ENCODE results near the gene RYR3. TPM values are rescaled to one million over a fixed set of nuclear protein-coding genes. Genes with fewer than 3 reads are reported as not detected.
"Not testable (repeated sequence)": the region's sequence is repeated elsewhere in the genome, so short reads cannot be mapped to it uniquely, and the experiment has no call there.

Gene RYR3
- total and polyA plus RNA-seq, 9 donors, result 11.9 to 48.1 (median 33.2) TPM

DNA sequence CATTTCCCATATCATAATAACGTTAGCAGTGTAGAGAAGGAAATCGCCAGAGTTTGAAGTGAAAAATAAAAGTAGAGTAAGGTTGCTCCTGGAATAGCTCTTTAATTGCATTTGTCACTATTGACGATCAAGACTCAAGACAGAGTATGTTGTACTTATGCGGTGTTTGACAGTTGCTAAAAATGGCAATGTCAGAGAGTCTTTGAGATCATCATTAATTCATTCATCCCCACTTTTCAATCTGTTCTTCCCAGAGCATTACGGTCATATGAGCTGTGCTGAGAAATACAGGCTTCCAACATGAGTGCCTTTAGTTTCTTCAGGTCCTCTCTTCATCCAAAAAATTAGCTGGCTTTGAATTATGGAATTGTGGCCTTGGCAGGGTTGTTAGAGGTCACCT lies 483.7 kb downstream of the RYR3 start:
- Histone ChIP-seq H3K4me1 (ENCODE audit: control insufficient read depth, insufficient read depth, low read length) (no peaks in the 10 kb centered on the region), H3K4me3 (ENCODE audit: low read length) (no peak overlapping the region), H3K9me3 (replicated peaks; ENCODE audit: control insufficient read depth, low read depth, low read length) (no peaks in the 10 kb centered on the region), H3K27ac (ENCODE audit: low read length) (no peak overlapping the region), H3K36me3 (ENCODE audit: control insufficient read depth, insufficient read depth, low read length) (peaks cover 3% of the 10 kb centered on the region), H3K27me3 (ENCODE audit: control insufficient read depth, insufficient read depth, low read length) (no peaks in the 10 kb centered on the region)
- DNase-seq, result no peak
- WGBS (ENCODE audit: insufficient coverage), result 100% methylated on average over 1 of the region's 5 CpGs

DNA sequence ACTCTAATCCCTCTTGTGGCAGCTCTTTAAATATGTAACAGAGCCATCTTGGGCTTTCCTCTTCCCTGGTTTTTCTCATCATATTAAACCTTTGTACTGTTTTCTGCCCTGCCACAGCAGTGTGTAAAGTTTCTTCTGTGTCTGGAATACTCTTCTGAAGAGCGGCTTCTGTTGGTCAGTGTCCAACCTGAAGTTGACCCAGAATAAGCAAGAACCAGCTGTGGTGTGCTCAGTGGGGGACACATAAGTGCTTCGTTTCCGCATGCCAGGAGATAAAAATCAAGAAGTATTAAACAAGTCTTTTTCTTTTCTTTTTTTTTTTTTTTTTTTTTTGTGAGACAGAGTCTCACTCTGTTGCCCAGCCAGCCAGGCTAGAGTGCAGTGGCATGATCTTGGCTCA lies 484.3 kb downstream of the RYR3 start:
- H3K4me1 ChIP-seq (ENCODE audit: control insufficient read depth, insufficient read depth, low read length), result no peaks in the 10 kb centered on the region

DNA sequence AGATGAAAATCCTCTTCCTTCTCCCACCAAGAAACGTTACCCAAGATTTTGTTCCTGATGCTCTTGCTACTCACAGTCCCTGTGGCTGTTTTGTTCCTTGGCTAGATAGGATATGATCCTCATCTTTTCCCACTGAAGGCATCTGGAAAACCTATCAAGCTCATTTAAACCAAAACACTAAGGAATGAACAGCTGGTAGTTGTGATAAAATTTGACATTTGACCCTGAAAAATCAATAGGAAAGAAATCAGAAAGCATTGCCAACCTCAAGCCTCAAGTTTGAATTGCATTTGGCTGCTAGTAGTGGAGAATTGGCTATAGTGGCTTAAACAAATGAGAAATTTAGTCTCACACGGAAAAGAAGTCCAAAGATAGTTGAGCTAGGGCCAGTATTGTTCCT lies 486.9 kb downstream of the RYR3 start:
- H3K9me3 ChIP-seq (replicated peaks; ENCODE audit: control insufficient read depth, low read depth, low read length), result no peaks in the 10 kb centered on the region
- H3K36me3 ChIP-seq (ENCODE audit: control insufficient read depth, insufficient read depth, low read length), result peaks cover 3% of the 10 kb centered on the region
- H3K27me3 ChIP-seq (ENCODE audit: control insufficient read depth, insufficient read depth, low read length), result no peaks in the 10 kb centered on the region
- no peaks in the 10 kb centered on the region for H3K4me1 ChIP-seq (ENCODE audit: control insufficient read depth, insufficient read depth, low read length)
- H3K27ac ChIP-seq (ENCODE audit: low read length), result no peak overlapping the region
- peak; percentile 17 for DNase-seq
- no peak overlapping the region for H3K4me3 ChIP-seq (ENCODE audit: low read length)
- 29% methylated on average over 1 of the region's 2 CpGs for WGBS (ENCODE audit: insufficient coverage)

More for the DNA sequence above, 484.3 kb downstream of the RYR3 start:
- H3K27ac ChIP-seq (ENCODE audit: low read length), result no peak overlapping the region
- no peaks in the 10 kb centered on the region for H3K27me3 ChIP-seq (ENCODE audit: control insufficient read depth, insufficient read depth, low read length)
- H3K4me3 ChIP-seq (ENCODE audit: low read length), result no peak overlapping the region
- WGBS (ENCODE audit: insufficient coverage), result no CpG with 5 or more reads among the region's 3 CpGs
- H3K36me3 ChIP-seq (ENCODE audit: control insufficient read depth, insufficient read depth, low read length), result peaks cover 3% of the 10 kb centered on the region
- H3K9me3 ChIP-seq (replicated peaks; ENCODE audit: control insufficient read depth, low read depth, low read length), result no peaks in the 10 kb centered on the region
- DNase-seq, result no peak

DNA sequence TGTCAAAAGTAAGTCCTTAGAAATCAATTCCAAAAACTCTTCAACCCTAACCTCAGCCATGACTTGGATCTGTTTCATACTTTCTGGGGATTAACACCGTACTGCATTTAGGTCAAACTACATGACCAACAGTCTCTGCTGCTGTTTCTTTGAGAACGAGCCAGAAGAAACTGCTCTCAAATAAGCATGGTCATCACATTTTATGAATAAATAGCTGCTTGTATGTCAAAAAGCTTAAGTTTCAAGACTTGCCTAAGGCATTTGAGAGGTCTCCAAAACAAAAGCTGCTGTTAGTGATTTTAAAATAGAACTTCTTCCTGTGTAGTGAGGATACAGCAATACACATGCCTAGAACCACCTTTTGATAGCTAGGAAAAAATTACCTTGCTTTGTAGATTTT lies 491.2 kb downstream of the RYR3 start:
- peak; percentile 17 for DNase-seq
- WGBS (ENCODE audit: insufficient coverage), result 20% methylated on average over 1 of the region's 2 CpGs

DNA sequence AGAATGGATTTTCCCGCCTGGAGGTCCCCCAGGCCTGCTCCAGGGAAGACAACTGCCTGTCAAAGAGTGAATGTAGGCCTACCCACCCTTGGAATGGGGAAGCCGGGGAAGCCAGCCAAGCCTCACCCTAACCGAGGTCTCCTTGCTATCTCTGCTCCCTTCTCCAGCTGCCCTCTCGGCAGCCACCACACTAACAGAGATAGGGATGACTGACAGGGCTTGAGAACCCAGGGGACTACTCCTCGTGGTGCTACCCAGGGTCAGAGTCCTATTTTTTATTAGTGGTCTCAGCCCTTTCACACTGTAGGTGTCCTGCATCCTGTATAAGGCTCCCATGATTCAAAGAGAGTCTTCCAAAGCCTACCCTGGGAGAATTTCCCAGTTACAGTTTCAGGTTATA lies 496.9 kb downstream of the RYR3 start:
- no peaks in the 10 kb centered on the region for H3K27me3 ChIP-seq (ENCODE audit: control insufficient read depth, insufficient read depth, low read length)
- no peaks in the 10 kb centered on the region for H3K4me1 ChIP-seq (ENCODE audit: control insufficient read depth, insufficient read depth, low read length)
- H3K27ac ChIP-seq (ENCODE audit: low read length), result no peak overlapping the region
- H3K4me3 ChIP-seq (ENCODE audit: low read length), result no peak overlapping the region
- peaks cover 5% of the 10 kb centered on the region for H3K36me3 ChIP-seq (ENCODE audit: control insufficient read depth, insufficient read depth, low read length)
- DNase-seq, result no peak
- H3K9me3 ChIP-seq (replicated peaks; ENCODE audit: control insufficient read depth, low read depth, low read length), result no peaks in the 10 kb centered on the region
- 79% methylated on average over 3 of the region's 5 CpGs for WGBS (ENCODE audit: insufficient coverage)

More for the DNA sequence above, 491.2 kb downstream of the RYR3 start:
- Histone ChIP-seq H3K4me1 (ENCODE audit: control insufficient read depth, insufficient read depth, low read length) (no peaks in the 10 kb centered on the region), H3K27ac (ENCODE audit: low read length) (no peak overlapping the region), H3K27me3 (ENCODE audit: control insufficient read depth, insufficient read depth, low read length) (no peaks in the 10 kb centered on the region), H3K4me3 (ENCODE audit: low read length) (no peak overlapping the region), H3K9me3 (replicated peaks; ENCODE audit: control insufficient read depth, low read depth, low read length) (no peaks in the 10 kb centered on the region), H3K36me3 (ENCODE audit: control insufficient read depth, insufficient read depth, low read length) (peaks cover 6% of the 10 kb centered on the region)

DNA sequence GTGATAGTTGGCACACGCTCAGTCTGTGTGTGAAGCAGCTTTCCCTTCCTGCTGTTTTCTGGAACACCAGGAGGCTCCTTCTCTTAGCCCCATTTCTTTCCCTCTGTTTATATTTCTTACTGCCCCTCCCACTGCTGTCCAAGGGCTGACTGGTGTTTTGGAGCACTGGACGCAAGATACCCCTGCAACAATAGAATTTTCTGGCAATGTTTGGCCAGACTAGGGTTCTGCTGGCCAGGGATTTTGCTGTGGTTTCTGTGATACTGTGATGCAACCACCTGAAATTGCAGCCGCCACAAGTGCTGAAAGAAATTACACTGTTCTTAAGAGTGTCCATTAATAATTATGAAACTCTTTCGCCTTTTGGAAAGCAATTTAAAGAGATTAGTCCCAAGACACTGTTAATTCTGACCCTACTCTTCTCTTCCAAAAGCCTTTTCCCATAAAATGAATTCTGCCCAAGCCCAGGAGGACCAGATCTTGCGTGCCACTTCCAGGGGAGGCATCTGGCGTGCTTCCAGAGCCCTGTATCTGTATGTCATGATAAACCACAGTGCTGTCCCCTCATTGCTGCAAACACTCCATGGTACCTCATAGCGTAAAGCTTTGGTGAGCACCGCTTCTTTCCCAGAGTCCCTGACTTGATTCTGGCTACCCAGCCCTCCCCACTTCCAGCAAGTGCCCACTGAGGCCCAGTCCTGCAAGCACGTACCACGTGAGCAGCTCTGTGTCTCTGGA lies 498.1 kb downstream of the RYR3 start:
- Histone ChIP-seq H3K27me3 (ENCODE audit: control insufficient read depth, insufficient read depth, low read length) (no peaks in the 10 kb centered on the region), H3K9me3 (replicated peaks; ENCODE audit: control insufficient read depth, low read depth, low read length) (no peaks in the 10 kb centered on the region), H3K27ac (ENCODE audit: low read length) (no peak overlapping the region), H3K4me1 (ENCODE audit: control insufficient read depth, insufficient read depth, low read length) (no peaks in the 10 kb centered on the region), H3K36me3 (ENCODE audit: control insufficient read depth, insufficient read depth, low read length) (peaks cover 15% of the 10 kb centered on the region), H3K4me3 (ENCODE audit: low read length) (no peak overlapping the region)
- 86% methylated on average over 5 of the region's 10 CpGs for WGBS (ENCODE audit: insufficient coverage)
- DNase-seq, result no peak

DNA sequence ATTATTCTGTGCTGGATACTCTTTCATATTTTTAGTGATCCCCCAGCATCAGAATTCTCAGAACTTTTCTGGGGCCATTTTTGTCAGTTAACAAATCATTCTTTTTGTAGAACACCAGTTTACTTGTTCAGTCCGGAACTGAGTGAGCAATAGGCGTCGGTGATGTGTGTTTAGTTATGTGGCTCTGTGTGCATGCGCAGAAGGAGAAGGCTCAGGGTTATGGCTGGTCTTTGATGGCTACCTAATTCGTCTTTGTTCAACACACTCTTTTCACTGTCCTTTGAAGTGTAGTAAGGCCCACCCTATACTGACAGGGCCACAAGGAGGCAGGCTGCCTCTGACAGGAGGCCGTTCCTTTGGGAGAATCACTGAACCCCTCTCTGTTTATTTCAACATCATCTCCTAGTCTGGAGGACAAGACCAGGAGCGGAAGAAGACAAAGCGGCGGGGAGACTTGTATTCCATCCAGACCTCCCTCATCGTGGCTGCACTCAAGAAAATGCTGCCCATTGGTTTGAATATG lies 499.4 kb downstream of the RYR3 start:
- 80% methylated on average over 5 of the region's 10 CpGs for WGBS (ENCODE audit: insufficient coverage)
- Histone ChIP-seq H3K4me1 (ENCODE audit: control insufficient read depth, insufficient read depth, low read length) (no peaks in the 10 kb centered on the region), H3K27me3 (ENCODE audit: control insufficient read depth, insufficient read depth, low read length) (no peaks in the 10 kb centered on the region), H3K9me3 (replicated peaks; ENCODE audit: control insufficient read depth, low read depth, low read length) (no peaks in the 10 kb centered on the region), H3K36me3 (ENCODE audit: control insufficient read depth, insufficient read depth, low read length) (peaks cover 17% of the 10 kb centered on the region), H3K4me3 (ENCODE audit: low read length) (no peak overlapping the region), H3K27ac (ENCODE audit: low read length) (no peak overlapping the region)
- DNase-seq, result peak; percentile 20

DNA sequence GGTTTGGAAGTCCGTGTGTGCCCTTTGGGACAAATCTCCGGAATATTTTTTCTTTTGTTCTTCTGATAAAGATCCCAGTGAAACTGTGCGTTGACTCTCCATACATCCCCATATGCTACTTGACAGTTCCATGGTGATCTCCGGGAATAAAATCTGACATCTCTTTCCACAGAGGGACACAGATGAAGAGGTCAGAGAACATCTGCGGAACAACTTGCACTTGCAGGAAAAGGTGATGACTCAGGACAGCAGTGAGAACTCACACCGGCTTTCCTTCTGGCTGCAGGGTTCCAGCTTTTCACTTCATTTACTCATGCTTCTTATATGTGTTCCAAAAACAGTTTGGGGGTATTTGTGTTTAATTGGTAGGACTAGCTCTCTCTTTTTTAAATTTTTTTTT lies 500.0 kb downstream of the RYR3 start:
- Histone ChIP-seq H3K4me1 (ENCODE audit: control insufficient read depth, insufficient read depth, low read length) (no peaks in the 10 kb centered on the region), H3K36me3 (ENCODE audit: control insufficient read depth, insufficient read depth, low read length) (peaks cover 17% of the 10 kb centered on the region), H3K27ac (ENCODE audit: low read length) (no peak overlapping the region), H3K9me3 (replicated peaks; ENCODE audit: control insufficient read depth, low read depth, low read length) (no peaks in the 10 kb centered on the region), H3K4me3 (ENCODE audit: low read length) (no peak overlapping the region), H3K27me3 (ENCODE audit: control insufficient read depth, insufficient read depth, low read length) (no peaks in the 10 kb centered on the region)
- peak; percentile 72 for DNase-seq
- 47% methylated on average over 4 of the region's 6 CpGs for WGBS (ENCODE audit: insufficient coverage)

DNA sequence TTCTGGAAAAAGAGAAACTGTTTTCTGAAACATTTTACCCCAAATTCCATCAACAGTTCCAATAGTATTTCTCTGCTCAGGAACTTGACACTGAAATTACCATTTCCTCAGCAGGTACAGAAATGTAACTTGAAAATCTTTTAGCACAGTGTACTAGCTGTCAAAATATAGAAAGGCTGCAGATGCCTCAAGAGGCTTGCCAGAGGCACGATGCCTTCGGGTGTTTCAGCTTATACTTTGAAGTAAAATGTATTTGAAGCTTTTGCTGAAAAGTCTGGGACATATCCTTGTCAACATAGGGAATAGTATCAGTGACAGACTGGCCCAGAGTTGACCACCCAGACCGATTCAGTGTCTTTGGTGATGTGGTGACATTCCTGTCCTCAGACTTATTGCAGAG lies 503.1 kb downstream of the RYR3 start:
- H3K27ac ChIP-seq (ENCODE audit: low read length), result no peak overlapping the region
- no peaks in the 10 kb centered on the region for H3K27me3 ChIP-seq (ENCODE audit: control insufficient read depth, insufficient read depth, low read length)
- 58% methylated on average over 3 of the region's 3 CpGs for WGBS (ENCODE audit: insufficient coverage)
- H3K4me1 ChIP-seq (ENCODE audit: control insufficient read depth, insufficient read depth, low read length), result no peaks in the 10 kb centered on the region
- no peak overlapping the region for H3K4me3 ChIP-seq (ENCODE audit: low read length)
- H3K9me3 ChIP-seq (replicated peaks; ENCODE audit: control insufficient read depth, low read depth, low read length), result no peaks in the 10 kb centered on the region
- H3K36me3 ChIP-seq (ENCODE audit: control insufficient read depth, insufficient read depth, low read length), result peaks cover 14% of the 10 kb centered on the region
- no peak for DNase-seq

DNA sequence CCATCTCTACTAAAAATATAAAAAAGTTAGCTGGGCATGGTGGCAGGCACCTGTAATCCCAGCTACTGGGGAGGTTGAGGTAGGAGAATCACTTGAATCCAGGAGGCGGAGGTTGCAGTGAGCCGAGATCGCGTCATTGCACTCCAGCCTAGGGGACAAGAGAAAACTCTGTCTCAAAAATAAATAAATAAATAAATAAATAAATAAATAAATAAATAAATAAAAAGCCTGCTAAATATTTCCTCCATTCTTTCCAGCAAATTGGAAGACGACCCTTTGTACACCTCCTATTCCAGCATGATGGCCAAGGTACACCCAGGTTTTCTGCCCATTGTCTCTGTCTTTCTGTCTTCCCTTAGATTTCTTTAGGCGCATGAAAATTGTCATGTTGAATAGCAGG lies 508.7 kb downstream of the RYR3 start:
- not testable (repeated sequence) for DNase-seq; H3K36me3 ChIP-seq (ENCODE audit: control insufficient read depth, insufficient read depth, low read length); H3K27me3 ChIP-seq (ENCODE audit: control insufficient read depth, insufficient read depth, low read length); H3K4me3 ChIP-seq (ENCODE audit: low read length); H3K9me3 ChIP-seq (replicated peaks; ENCODE audit: control insufficient read depth, low read depth, low read length); H3K27ac ChIP-seq (ENCODE audit: low read length); H3K4me1 ChIP-seq (ENCODE audit: control insufficient read depth, insufficient read depth, low read length)
- WGBS (ENCODE audit: insufficient coverage), result no CpG with 5 or more reads among the region's 6 CpGs
